Right ventricle myocardium inferior (tissue), 1 donor: ENCODE results near the gene RANBP17. TPM values are rescaled to one million over a fixed set of nuclear protein-coding genes. Genes with fewer than 3 reads are reported as not detected.

Experiments
- total RNA-seq: library from RNA; stranded (reverse); fragmentation: NEBNext Ultra II Directional; extraction: Animal tissue kit (Norgen Biotek cat#: 25700); gene quantifications from one replicate; pipeline ENCODE4 v1.2.1, GENCODE V29; 2021
- donor health status: DM: no; HTN: yes; CAD: no; lungs with severe emphysema.

The RANBP17 gene
- total RNA-seq, 1 donor from 2014 or later, result 2.7 TPM

Other genes starting within 250 kb of the RANBP17 start
- gene GABRP, start 78.3 kb upstream of the RANBP17 start, total RNA-seq, result 0.14 TPM